Measurements from ENCODE around the gene GABRA4. TPM values are rescaled to one million over a fixed set of nuclear protein-coding genes. Genes with fewer than 3 reads are reported as not detected.

GABRA4 gene
- total and polyA plus RNA-seq, 2 experiments from 2014 or later = 1.5 to 1.9 TPM

- no peaks in the 10 kb centered on the region for H4K20me1 ChIP-seq (replicated peaks; ENCODE audit: insufficient read depth)
- DNase-seq (ENCODE audit: low spot score) (no peak), ATAC-seq (no peak)
- Mint-ChIP-seq H3K27me3 (ENCODE audit: insufficient read depth, low read depth, poor library complexity) (no peaks in the 10 kb centered on the region), H3K36me3 (ENCODE audit: low read depth) (no peaks in the 10 kb centered on the region), H3K4me1 (peaks cover 2% of the 10 kb centered on the region; the same call in 1 of the 3 replicates), H3K27ac (no peak overlapping the region), H3K4me3 (no peak overlapping the region), H3K9me3 (no peaks in the 10 kb centered on the region)
- H3K36me3 ChIP-seq (ENCODE audit: insufficient read depth) = no peaks in the 10 kb centered on the region
- no peak overlapping the region for H2AFZ ChIP-seq
- no peaks in the 10 kb centered on the region for H3K27me3 ChIP-seq (ENCODE audit: insufficient read depth)
- H3K4me2 ChIP-seq = no peak overlapping the region
- H3K4me1 ChIP-seq (ENCODE audit: insufficient read depth) = peaks cover 2% of the 10 kb centered on the region; the same call in 1 of the 2 replicates
- H3K4me3 ChIP-seq = no peak overlapping the region
- no peaks in the 10 kb centered on the region for H3F3A ChIP-seq (replicated peaks; ENCODE audit: low read depth)
- no peak overlapping the region for H3K27ac ChIP-seq (ENCODE audit: low read depth)
- TF ChIP-seq EZH2phosphoT487 (IDR thresholded peaks at IDR 0.05; ENCODE audit: unreplicated experiment) = no peak
- no peak for TF ChIP-seq NANOG (IDR thresholded peaks at IDR 0.05; ENCODE audit: borderline replicate concordance)
- no peak for TF ChIP-seq ZNF331 (CRISPR knock-in tag; IDR thresholded peaks at IDR 0.05; ENCODE audit: low read depth)
- no peak for TF ChIP-seq REST (IDR thresholded peaks at IDR 0.05; ENCODE audit: unreplicated experiment)
- TF ChIP-seq POLR2AphosphoS5 (IDR thresholded peaks at IDR 0.05; ENCODE audit: low read depth) = no peak
- TF ChIP-seq CTCF (conservative IDR thresholded peaks at IDR 0.05; ENCODE audit: low read depth in 2 of 2) = no peak
- TF ChIP-seq EZH2 (IDR thresholded peaks at IDR 0.05; ENCODE audit: low read depth, unreplicated experiment) = no peak
- no peak for TF ChIP-seq CREB1 (CRISPR knock-in tag; IDR thresholded peaks at IDR 0.05; ENCODE audit: low read depth)
- TF ChIP-seq STAT1 (IDR thresholded peaks at IDR 0.05; ENCODE audit: unreplicated experiment) = no peak
- no peak for TF ChIP-seq JUNB (IDR thresholded peaks at IDR 0.05; ENCODE audit: unreplicated experiment)
- TF ChIP-seq ZNF114 (CRISPR knock-in tag; IDR thresholded peaks at IDR 0.05) = no peak
- no peak for TF ChIP-seq ETS1 (IDR thresholded peaks at IDR 0.05)
- no peak for TF ChIP-seq ZNF462 (CRISPR knock-in tag; IDR thresholded peaks at IDR 0.05)
- H3K79me2 ChIP-seq (replicated peaks; ENCODE audit: insufficient read depth) = no peaks in the 10 kb centered on the region
- no peaks in the 10 kb centered on the region for H3K9me2 ChIP-seq (ENCODE audit: insufficient read depth)
These were observed 44.9 kb upstream of the GABRA4 start for GRCh38 chr4:47038263-47038662.
